ENCODE results near the gene DES.
"Not testable (repeated sequence)": the region's sequence is repeated elsewhere in the genome, so short reads cannot be mapped to it uniquely, and the experiment has no call there.

Gene DES

GRCh38 chr2:219400562-219400961, 17.6 kb upstream of the DES start:
- DNase-seq: no peak

- DNase-seq: no peak
These were observed 16.6 kb upstream of the DES start for GRCh38 chr2:219401606-219402005.

GRCh38 chr2:219402665-219403515, 15.3 kb upstream of the DES start:
- peak; percentile 44 for DNase-seq

GRCh38 chr2:219403861-219404260, 14.3 kb upstream of the DES start:
- DNase-seq: no peak

GRCh38 chr2:219404291-219404910, 13.8 kb upstream of the DES start:
- no peak for DNase-seq

GRCh38 chr2:219404954-219405353, 13.2 kb upstream of the DES start:
- no peak for DNase-seq

- no peak for DNase-seq
These were observed 12.7 kb upstream of the DES start for GRCh38 chr2:219405451-219405850.

- no peak for DNase-seq
These were observed 12.0 kb upstream of the DES start for GRCh38 chr2:219405958-219406860.

GRCh38 chr2:219406861-219407230, 11.3 kb upstream of the DES start:
- DNase-seq: no peak

- DNase-seq: not testable (repeated sequence)
These were observed 10.8 kb upstream of the DES start for GRCh38 chr2:219407343-219407742.

- DNase-seq: no peak
These were observed 10.0 kb upstream of the DES start for GRCh38 chr2:219408204-219408603.

GRCh38 chr2:219408631-219409030, 9.5 kb upstream of the DES start:
- DNase-seq: no peak

GRCh38 chr2:219409619-219410018, 8.6 kb upstream of the DES start:
- DNase-seq: no peak

GRCh38 chr2:219410390-219410789, 7.8 kb upstream of the DES start:
- DNase-seq: no peak

GRCh38 chr2:219414857-219415256, 3.3 kb upstream of the DES start:
- no peak for DNase-seq

GRCh38 chr2:219415580-219416234, 2.5 kb upstream of the DES start:
- DNase-seq: no peak

GRCh38 chr2:219416235-219416602, 2.0 kb upstream of the DES start:
- DNase-seq: no peak

GRCh38 chr2:219416938-219417337, 1.2 kb upstream of the DES start:
- no peak for DNase-seq

- no peak for DNase-seq
These were observed 803 bp upstream of the DES start for GRCh38 chr2:219417374-219417773.

- DNase-seq: no peak
These were observed 791 bp downstream of the DES start for GRCh38 chr2:219419012-219419324.

- DNase-seq: no peak
These were observed 1.4 kb downstream of the DES start for GRCh38 chr2:219419331-219420197.

- DNase-seq: no peak
These were observed 2.5 kb downstream of the DES start for GRCh38 chr2:219420687-219421086.
